ENCODE data around the gene FOCAD. TPM values are rescaled to one million over a fixed set of nuclear protein-coding genes. Genes with fewer than 3 reads are reported as not detected.
"Not testable (repeated sequence)": the region's sequence is repeated elsewhere in the genome, so short reads cannot be mapped to it uniquely, and the experiment has no call there.

Gene FOCAD
- total and polyA plus RNA-seq, 2 donors (not counting 1 experiment from before 2014, with no cell fraction given) = 4.0 to 10.1 TPM

DNA sequence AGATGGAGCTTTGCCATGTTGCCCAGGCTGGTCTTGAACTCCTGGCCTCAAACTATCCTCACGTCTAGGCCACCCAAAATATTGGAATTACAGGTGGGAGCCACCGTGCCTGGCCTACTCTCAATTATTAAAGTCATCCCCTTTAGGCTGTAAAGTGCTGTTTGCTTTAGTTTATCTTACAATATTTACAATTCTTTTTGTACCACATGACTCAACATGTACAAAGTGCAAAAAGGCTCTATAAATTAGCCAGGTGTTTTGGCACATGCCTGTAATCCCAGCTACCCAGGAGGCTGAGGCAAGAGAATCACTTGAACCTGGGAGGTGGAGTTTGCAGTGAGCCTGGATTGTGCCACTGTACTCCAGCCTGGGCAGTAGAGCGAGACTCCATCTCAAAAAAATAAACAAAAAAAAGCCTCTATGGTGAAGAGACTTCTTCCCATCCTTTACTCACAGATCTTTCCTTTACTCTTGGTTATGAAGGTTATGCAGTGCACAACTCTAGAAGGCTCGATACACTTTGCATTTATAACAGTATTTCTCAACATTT, 33.2 kb upstream of the FOCAD start:
- Histone ChIP-seq H3K27me3 (replicated peaks in 1 of 4; ENCODE audit: control extremely low read depth in 1 of 4, control insufficient read depth in 3 of 4, insufficient read depth in 4 of 4, low read length in 3 of 4) (peaks cover 0 to 18% (median 9%) of the 10 kb centered on the region in 4 experiments), H3K9ac (ENCODE audit: low read length) (no peak overlapping the region), H3K27ac (ENCODE audit: low read length in 2 of 2) (no peak overlapping the region), H4K20me1 (ENCODE audit: control insufficient read depth, insufficient read depth, low read length, poor library complexity, severe bottlenecking) (no peaks in the 10 kb centered on the region), H3K4me1 (ENCODE audit: control insufficient read depth in 2 of 2, insufficient read depth in 2 of 2, low read length in 2 of 2) (no peaks in the 10 kb centered on the region), H2AFZ (ENCODE audit: insufficient read depth, low read depth, low read length, poor library complexity, severe bottlenecking) (no peak overlapping the region), H3K4me2 (replicated peaks; ENCODE audit: low read depth, low read length, poor library complexity, severe bottlenecking) (no peak overlapping the region), H3K4me3 (ENCODE audit: control extremely low read depth in 1 of 5, extremely low read depth in 1 of 5, insufficient read depth in 1 of 5, low read depth in 2 of 5, low read length in 4 of 5) (no peak overlapping the region), H3K9me3 (ENCODE audit: control extremely low read depth in 1 of 3, control insufficient read depth in 2 of 3, insufficient read depth in 1 of 3, low read length in 2 of 3) (no peaks in the 10 kb centered on the region), H3K79me2 (ENCODE audit: control insufficient read depth, insufficient read depth, low read length) (no peaks in the 10 kb centered on the region), H3K36me3 (replicated peaks in 1 of 2; ENCODE audit: control extremely low read depth in 1 of 2, control insufficient read depth in 1 of 2, extremely low read depth in 1 of 2, insufficient read depth in 2 of 2, low read length in 1 of 2) (no peaks in the 10 kb centered on the region)
- CTCF ChIA-PET = interaction anchor here (0.7 kb wide), 1 partner anchor 14 kb away, joined by 3 read pairs; no protein-coding TSS in a partner anchor
- no peaks in the 10 kb centered on the region for H3K4me1 Mint-ChIP-seq
- DNase-seq (no peak), ATAC-seq (ENCODE audit: low read depth) (no peak)
- WGBS (ENCODE audit: insufficient coverage) = no CpG with 5 or more reads among the region's 4 CpGs
- H3K27ac Mint-ChIP-seq = no peak overlapping the region
- TF ChIP-seq EZH2 (IDR thresholded peaks at IDR 0.05; ENCODE audit: borderline replicate concordance, insufficient read depth, low read depth, low read length, poor library complexity, severe bottlenecking) = no peak
- TF ChIP-seq, protein P1, sequence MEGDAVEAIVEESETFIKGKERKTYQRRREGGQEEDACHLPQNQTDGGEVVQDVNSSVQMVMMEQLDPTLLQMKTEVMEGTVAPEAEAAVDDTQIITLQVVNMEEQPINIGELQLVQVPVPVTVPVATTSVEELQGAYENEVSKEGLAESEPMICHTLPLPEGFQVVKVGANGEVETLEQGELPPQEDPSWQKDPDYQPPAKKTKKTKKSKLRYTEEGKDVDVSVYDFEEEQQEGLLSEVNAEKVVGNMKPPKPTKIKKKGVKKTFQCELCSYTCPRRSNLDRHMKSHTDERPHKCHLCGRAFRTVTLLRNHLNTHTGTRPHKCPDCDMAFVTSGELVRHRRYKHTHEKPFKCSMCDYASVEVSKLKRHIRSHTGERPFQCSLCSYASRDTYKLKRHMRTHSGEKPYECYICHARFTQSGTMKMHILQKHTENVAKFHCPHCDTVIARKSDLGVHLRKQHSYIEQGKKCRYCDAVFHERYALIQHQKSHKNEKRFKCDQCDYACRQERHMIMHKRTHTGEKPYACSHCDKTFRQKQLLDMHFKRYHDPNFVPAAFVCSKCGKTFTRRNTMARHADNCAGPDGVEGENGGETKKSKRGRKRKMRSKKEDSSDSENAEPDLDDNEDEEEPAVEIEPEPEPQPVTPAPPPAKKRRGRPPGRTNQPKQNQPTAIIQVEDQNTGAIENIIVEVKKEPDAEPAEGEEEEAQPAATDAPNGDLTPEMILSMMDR (IDR thresholded peaks at IDR 0.05) = no peak
- no peaks in the 10 kb centered on the region for H3K9me3 Mint-ChIP-seq (ENCODE audit: insufficient read depth)
- no peak overlapping the region for H3K4me3 Mint-ChIP-seq
- peaks cover 44% of the 10 kb centered on the region for H3K27me3 Mint-ChIP-seq
- POLR2A ChIA-PET = no interaction called here
- intact Hi-C loops (cut with micrococcal nuclease) = no loop called here

DNA sequence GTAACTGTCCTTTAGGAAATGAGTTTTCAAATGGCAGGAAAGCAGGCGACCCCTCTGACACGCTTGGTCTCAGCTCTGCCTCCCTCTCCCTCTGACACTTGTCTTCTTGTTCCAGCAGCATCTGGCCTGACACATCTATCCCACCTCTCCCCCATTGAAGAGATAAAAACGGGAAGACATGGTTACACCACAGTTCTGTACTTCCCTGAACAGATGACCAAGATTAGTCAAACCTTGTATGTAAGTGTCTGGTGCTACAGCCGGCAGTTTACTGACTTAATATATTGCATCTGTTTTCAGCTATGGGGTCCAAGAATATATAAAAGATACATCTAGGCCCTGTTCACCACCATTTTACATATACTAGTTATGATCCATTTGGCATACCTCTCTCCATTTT, 32.1 kb upstream of the FOCAD start:
- ChIA-PET POLR2A (no interaction called here), CTCF (interaction anchor here (1.1 kb wide), 1 partner anchor 27 kb away, joined by 4 read pairs; no protein-coding TSS in a partner anchor)
- H3K27ac Mint-ChIP-seq = no peak overlapping the region
- no peaks in the 10 kb centered on the region for H4K20me1 ChIP-seq (ENCODE audit: control insufficient read depth, insufficient read depth, low read length, poor library complexity, severe bottlenecking)
- peaks cover 35% of the 10 kb centered on the region for H3K27me3 Mint-ChIP-seq
- DNase-seq (no peak), ATAC-seq (ENCODE audit: low read depth) (no peak)
- no peaks in the 10 kb centered on the region for H3K36me3 ChIP-seq (replicated peaks in 1 of 2; ENCODE audit: control extremely low read depth in 1 of 2, control insufficient read depth in 1 of 2, extremely low read depth in 1 of 2, insufficient read depth in 2 of 2, low read length in 1 of 2)
- no CpG with 5 or more reads among the region's 4 CpGs for WGBS (ENCODE audit: insufficient coverage)
- H3K9ac ChIP-seq (ENCODE audit: low read length) = no peak overlapping the region
- H3K4me3 Mint-ChIP-seq = no peak overlapping the region
- H3K27ac ChIP-seq (ENCODE audit: low read length in 2 of 2) = no peak overlapping the region
- peaks cover 0 to 14% (median 3%) of the 10 kb centered on the region in 4 experiments for H3K27me3 ChIP-seq (replicated peaks in 1 of 4; ENCODE audit: control extremely low read depth in 1 of 4, control insufficient read depth in 3 of 4, insufficient read depth in 4 of 4, low read length in 3 of 4)
- no peak overlapping the region for H3K4me2 ChIP-seq (replicated peaks; ENCODE audit: low read depth, low read length, poor library complexity, severe bottlenecking)
- H3K9me3 ChIP-seq (ENCODE audit: control extremely low read depth in 1 of 3, control insufficient read depth in 2 of 3, insufficient read depth in 1 of 3, low read length in 2 of 3) = no peaks in the 10 kb centered on the region
- H2AFZ ChIP-seq (ENCODE audit: insufficient read depth, low read depth, low read length, poor library complexity, severe bottlenecking) = no peak overlapping the region
- H3K4me3 ChIP-seq (ENCODE audit: control extremely low read depth in 1 of 5, extremely low read depth in 1 of 5, insufficient read depth in 1 of 5, low read depth in 2 of 5, low read length in 4 of 5) = no peak overlapping the region
- H3K4me1 ChIP-seq (ENCODE audit: control insufficient read depth in 2 of 2, insufficient read depth in 2 of 2, low read length in 2 of 2) = no peaks in the 10 kb centered on the region
- no peak for TF ChIP-seq EZH2 (IDR thresholded peaks at IDR 0.05; ENCODE audit: borderline replicate concordance, insufficient read depth, low read depth, low read length, poor library complexity, severe bottlenecking)
- TF ChIP-seq, protein P1 (IDR thresholded peaks at IDR 0.05) = no peak
- intact Hi-C loops (cut with micrococcal nuclease) = no loop called here
- H3K79me2 ChIP-seq (ENCODE audit: control insufficient read depth, insufficient read depth, low read length) = no peaks in the 10 kb centered on the region
- no peaks in the 10 kb centered on the region for H3K4me1 Mint-ChIP-seq
- no peaks in the 10 kb centered on the region for H3K9me3 Mint-ChIP-seq (ENCODE audit: insufficient read depth)

DNA sequence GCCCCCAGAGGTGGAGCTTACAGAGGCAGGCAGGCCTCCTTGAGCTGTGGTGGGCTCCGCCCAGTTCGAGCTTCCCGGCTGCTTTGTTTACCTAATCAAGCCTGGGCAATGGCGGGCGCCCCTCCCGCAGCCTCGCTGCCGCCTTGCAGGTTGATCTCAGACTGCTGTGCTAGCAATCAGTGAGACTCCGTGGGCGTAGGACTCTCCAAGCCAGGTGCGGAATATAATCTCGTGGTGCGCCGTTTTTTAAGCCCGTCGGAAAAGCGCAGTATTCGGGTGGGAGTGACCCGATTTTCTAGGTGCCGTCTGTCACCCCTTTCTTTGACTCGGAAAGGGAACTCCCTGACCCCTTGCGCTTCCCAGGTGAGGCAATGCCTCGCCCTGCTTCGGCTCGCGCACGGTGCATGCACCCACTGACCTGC, 25.8 kb upstream of the FOCAD start:
- peak overlapping the region; percentile 63 for H3K4me2 ChIP-seq (replicated peaks; ENCODE audit: low read depth, low read length, poor library complexity, severe bottlenecking)
- H3K9ac ChIP-seq (ENCODE audit: low read length) = peak overlapping the region; percentile 48
- H3K27me3 Mint-ChIP-seq = peaks cover 19% of the 10 kb centered on the region
- H3K4me1 ChIP-seq (ENCODE audit: control insufficient read depth in 2 of 2, insufficient read depth in 2 of 2, low read length in 2 of 2) = peaks cover 3 to 17% of the 10 kb centered on the region in 2 donors
- H3K9me3 Mint-ChIP-seq (ENCODE audit: insufficient read depth); ATAC-seq (ENCODE audit: low read depth); H3K79me2 ChIP-seq (ENCODE audit: control insufficient read depth, insufficient read depth, low read length); H3K4me1 Mint-ChIP-seq; H3K9me3 ChIP-seq (ENCODE audit: control extremely low read depth in 1 of 3, control insufficient read depth in 2 of 3, insufficient read depth in 1 of 3, low read length in 2 of 3); H3K36me3 ChIP-seq (replicated peaks in 1 of 2; ENCODE audit: control extremely low read depth in 1 of 2, control insufficient read depth in 1 of 2, extremely low read depth in 1 of 2, insufficient read depth in 2 of 2, low read length in 1 of 2); H3K27ac ChIP-seq (ENCODE audit: low read length in 2 of 2); H3K27me3 ChIP-seq (replicated peaks in 1 of 4; ENCODE audit: control extremely low read depth in 1 of 4, control insufficient read depth in 3 of 4, insufficient read depth in 4 of 4, low read length in 3 of 4); intact Hi-C loops (cut with micrococcal nuclease); DNase-seq; H4K20me1 ChIP-seq (ENCODE audit: control insufficient read depth, insufficient read depth, low read length, poor library complexity, severe bottlenecking): not testable (repeated sequence)
- 59% methylated on average over 8 of the region's 27 CpGs for WGBS (ENCODE audit: insufficient coverage)
- peak overlapping the region; percentile 86 for H3K4me3 Mint-ChIP-seq
- H2AFZ ChIP-seq (ENCODE audit: insufficient read depth, low read depth, low read length, poor library complexity, severe bottlenecking) = peak overlapping the region; percentile 73
- POLR2A ChIA-PET = interaction anchor here (1.3 kb wide), 1 partner anchor 26 kb away, joined by 3 read pairs; the partner anchor contains the start of gene FOCAD
- H3K4me3 ChIP-seq (ENCODE audit: control extremely low read depth in 1 of 5, extremely low read depth in 1 of 5, insufficient read depth in 1 of 5, low read depth in 2 of 5, low read length in 4 of 5) = peak overlapping the region in 4 of 5 experiments; percentile 24 to 53 (median 28)
- H3K27ac Mint-ChIP-seq = peak overlapping the region; percentile 34
- CTCF ChIA-PET = interaction anchor here (1.5 kb wide), 1 partner anchor 27 kb away, joined by 6 read pairs; the partner anchor contains the start of gene FOCAD
